ENCODE results near the gene PCDH15. TPM values are rescaled to one million over a fixed set of nuclear protein-coding genes. Genes with fewer than 3 reads are reported as not detected.

PCDH15 gene
- total and polyA plus RNA-seq, 2 of the 13 experiments (the other 11 are each of a cell fraction or from before 2014, with no cell fraction given) = not detected

GRCh38 chr10:54530299-54530698, 270.7 kb downstream of the PCDH15 start:
- TF ChIP-seq ZNF362 (CRISPR knock-in tag; IDR thresholded peaks at IDR 0.05; ENCODE audit: borderline replicate concordance) (no peak), HOXA5 (CRISPR knock-in tag; IDR thresholded peaks at IDR 0.05) (no peak), NFRKB (IDR thresholded peaks at IDR 0.05) (no peak), SAFB2 (CRISPR knock-in tag; IDR thresholded peaks at IDR 0.05; ENCODE audit: borderline replicate concordance, low read depth) (no peak), GABPA (IDR thresholded peaks at IDR 0.05; ENCODE audit: low read depth, low read length) (no peak), GABPA (CRISPR knock-in tag; IDR thresholded peaks at IDR 0.05; ENCODE audit: low read depth) (no peak), KDM5A (IDR thresholded peaks at IDR 0.05; ENCODE audit: borderline replicate concordance, low read length) (no peak), ATRX (CRISPR knock-in tag; IDR thresholded peaks at IDR 0.05; ENCODE audit: borderline replicate concordance) (no peak), YEATS4 (CRISPR knock-in tag; IDR thresholded peaks at IDR 0.05; ENCODE audit: borderline replicate concordance) (no peak), ZNF282 (IDR thresholded peaks at IDR 0.05; ENCODE audit: partially characterized antibody) (no peak), ZNF562 (CRISPR knock-in tag; IDR thresholded peaks at IDR 0.05; ENCODE audit: borderline replicate concordance) (no peak), NONO (IDR thresholded peaks at IDR 0.05) (no peak), NONO (CRISPR knock-in tag; conservative IDR thresholded peaks at IDR 0.05) (no peak), GATAD1 (CRISPR knock-in tag; IDR thresholded peaks at IDR 0.05) (no peak), ZNF414 (CRISPR knock-in tag; IDR thresholded peaks at IDR 0.05) (no peak), SOX5 (CRISPR knock-in tag; IDR thresholded peaks at IDR 0.05; ENCODE audit: borderline replicate concordance) (no peak), ZNF530 (CRISPR knock-in tag; IDR thresholded peaks at IDR 0.05; ENCODE audit: low read depth) (no peak), ZKSCAN8 (CRISPR knock-in tag; IDR thresholded peaks at IDR 0.05; ENCODE audit: borderline replicate concordance) (no peak)
- Histone ChIP-seq H2AFZ (ENCODE audit: low read length) (no peak overlapping the region), H3K9me3 (ENCODE audit: low read length) (no peaks in the 10 kb centered on the region), H3K27me3 (ENCODE audit: control insufficient read depth in 1 of 2, insufficient read depth in 2 of 2, low read length in 2 of 2) (no peaks in the 10 kb centered on the region; a peak in 1 of 5 replicates), H3K4me2 (ENCODE audit: low read depth, low read length) (no peak overlapping the region), H3K4me1 (ENCODE audit: insufficient read depth, low read length) (no peaks in the 10 kb centered on the region), H3K9ac (ENCODE audit: insufficient read depth, low read depth, low read length) (no peak overlapping the region), H3K27ac (ENCODE audit: extremely low read length, insufficient read depth, low read length) (no peak overlapping the region), H3K36me3 (replicated peaks in 1 of 2; ENCODE audit: control insufficient read depth in 1 of 2, insufficient read depth in 2 of 2, low read length in 2 of 2) (no peaks in the 10 kb centered on the region), H3K4me3 (replicated peaks in 1 of 3; ENCODE audit: insufficient read depth in 1 of 3, low read depth in 2 of 3, low read length in 3 of 3) (no peak overlapping the region), H4K20me1 (ENCODE audit: insufficient read depth, low read length) (no peaks in the 10 kb centered on the region), H3K79me2 (ENCODE audit: insufficient read depth, low read length) (no peaks in the 10 kb centered on the region)
- intact Hi-C loops (cut with micrococcal nuclease; ENCODE audit: unreplicated experiment) (no loop called here), in situ Hi-C loops (cut with HindIII; ENCODE audit: extremely low pct_ligation_motif_present, low pct_unique_long_range_greater_than_20kb) (no loop called here)
- DNase-seq (ENCODE audit: low spot score) = no peak
- BruUV-seq (replicated peaks) = no TSS peak
- ATAC-seq = no peak
- ChIA-PET CTCF (ENCODE audit: low intra/inter-chr PET ratio, low total read pairs) (no interaction called here), POLR2A (no interaction called here)
- 1% methylated on average over 2 of the region's 2 CpGs for WGBS (ENCODE audit: low lambda C conversion rate)
- FAIRE-seq = no peak

Data from HepG2 (cell line).